Measurements from ENCODE around the gene CDH22.

The CDH22 gene

GRCh38 chr20:46139908-46140482 lies 168.3 kb downstream of the CDH22 start:
- ATAC-seq (ENCODE audit: low read depth) (peak; percentile 79), DNase-seq (ENCODE audit: low spot score) (peak; percentile 88)
- Histone ChIP-seq H3K9me3 (ENCODE audit: severe bottlenecking) (no peaks in the 10 kb centered on the region), H3K4me1 (ENCODE audit: insufficient read depth, poor library complexity, severe bottlenecking) (peaks cover 8% of the 10 kb centered on the region), H3K4me3 (ENCODE audit: severe bottlenecking) (no peak overlapping the region), H3K27me3 (ENCODE audit: insufficient read depth, poor library complexity, severe bottlenecking) (no peaks in the 10 kb centered on the region), H3K36me3 (ENCODE audit: low read depth) (no peaks in the 10 kb centered on the region), H3K27ac (ENCODE audit: poor library complexity, severe bottlenecking) (no peak overlapping the region)
- TF ChIP-seq CTCF (IDR thresholded peaks at IDR 0.05; ENCODE audit: poor library complexity, severe bottlenecking): no peak

GRCh38 chr20:46139266-46139889 lies 168.9 kb downstream of the CDH22 start:
- H3K4me1 ChIP-seq (ENCODE audit: insufficient read depth, poor library complexity, severe bottlenecking): peaks cover 8% of the 10 kb centered on the region
- H3K4me3 ChIP-seq (ENCODE audit: severe bottlenecking): no peak overlapping the region
- DNase-seq (ENCODE audit: low spot score): peak; percentile 74
- ATAC-seq (ENCODE audit: low read depth): peak; percentile 20; the same call in 2 of the 3 replicates
- H3K9me3 ChIP-seq (ENCODE audit: severe bottlenecking): no peaks in the 10 kb centered on the region
- H3K27me3 ChIP-seq (ENCODE audit: insufficient read depth, poor library complexity, severe bottlenecking): no peaks in the 10 kb centered on the region
- H3K36me3 ChIP-seq (ENCODE audit: low read depth): no peaks in the 10 kb centered on the region
- no peak for TF ChIP-seq CTCF (IDR thresholded peaks at IDR 0.05; ENCODE audit: poor library complexity, severe bottlenecking)
- H3K27ac ChIP-seq (ENCODE audit: poor library complexity, severe bottlenecking): no peak overlapping the region

GRCh38 chr20:46137816-46138215 lies 170.5 kb downstream of the CDH22 start:
- Histone ChIP-seq H3K4me3 (ENCODE audit: severe bottlenecking) (no peak overlapping the region), H3K9me3 (ENCODE audit: severe bottlenecking) (no peaks in the 10 kb centered on the region), H3K27ac (ENCODE audit: poor library complexity, severe bottlenecking) (no peak overlapping the region), H3K27me3 (ENCODE audit: insufficient read depth, poor library complexity, severe bottlenecking) (no peaks in the 10 kb centered on the region), H3K36me3 (ENCODE audit: low read depth) (no peaks in the 10 kb centered on the region), H3K4me1 (ENCODE audit: insufficient read depth, poor library complexity, severe bottlenecking) (peaks cover 8% of the 10 kb centered on the region)
- TF ChIP-seq CTCF (IDR thresholded peaks at IDR 0.05; ENCODE audit: poor library complexity, severe bottlenecking): no peak
- ATAC-seq (ENCODE audit: low read depth) (no peak), DNase-seq (ENCODE audit: low spot score) (no peak)

- no peaks in the 10 kb centered on the region for H3K27me3 ChIP-seq (ENCODE audit: insufficient read depth, poor library complexity, severe bottlenecking)
- DNase-seq (ENCODE audit: low spot score): peak; percentile 76
- ATAC-seq (ENCODE audit: low read depth): no peak
- H3K4me3 ChIP-seq (ENCODE audit: severe bottlenecking): no peak overlapping the region
- no peaks in the 10 kb centered on the region for H3K9me3 ChIP-seq (ENCODE audit: severe bottlenecking)
- no peaks in the 10 kb centered on the region for H3K36me3 ChIP-seq (ENCODE audit: low read depth)
- peaks cover 8% of the 10 kb centered on the region for H3K4me1 ChIP-seq (ENCODE audit: insufficient read depth, poor library complexity, severe bottlenecking)
- no peak overlapping the region for H3K27ac ChIP-seq (ENCODE audit: poor library complexity, severe bottlenecking)
- no peak for TF ChIP-seq CTCF (IDR thresholded peaks at IDR 0.05; ENCODE audit: poor library complexity, severe bottlenecking)
Measured at GRCh38 chr20:46135856-46136633, 172.3 kb downstream of the CDH22 start.
